HepG2 (cell line): ENCODE data around the gene ISCA1. TPM values are rescaled to one million over a fixed set of nuclear protein-coding genes. Genes with fewer than 3 reads are reported as not detected.

Experiments used
- ATAC-seq: fragments of 200-7000 bp; cut with Tn5 transposase; 3 replicates; pipeline ENCODE4 v1.9.1; 2020; ENCODE audit warnings: mild to moderate bottlenecking, moderate library complexity
- BruUV-seq: library from RNA; stranded (reverse); fragments of 400-500 nt; replicated peaks from 2 replicates; lab custom pipeline; 2021; lab: Mats Ljungman, UMichigan
- CTCF ChIA-PET: fragments of 300-600 bp; formaldehyde crosslinking; extraction: SDS; loops from one replicate; lab custom pipeline; 2021; ENCODE audit warnings: low total read pairs, inconsistent platforms, low intra/inter-chr PET ratio; lab: Yijun Ruan, JAX
- POLR2A ChIA-PET: fragments of 350-600 bp; sonication (Branson Sonifier 250); formaldehyde crosslinking; loops from one replicate; lab custom pipeline; 2020; ENCODE audit warnings: antibody characterized with exemption, inconsistent platforms; lab: Yijun Ruan, JAX
- DNase-seq: peaks from one replicate; pipeline ENCODE4 v3.0.0-alpha.2; 2015; ENCODE audit warnings: low spot score
- FAIRE-seq: peaks from 3 replicates; lab custom pipeline; 2011; peaks lifted over from hg19 to GRCh38; lab: Jason Lieb, UNC
- H2AFZ ChIP-seq: one replicate; pipeline ENCODE4 v1.6.1; 2011; ENCODE audit warnings: low read length, inconsistent platforms
- H3K27ac ChIP-seq: fragments of 300-600 bp; 3 replicates; pipeline ENCODE4 v1.8.0; 2011; ENCODE audit warnings: mixed run types, mild to moderate bottlenecking, mixed read lengths, low read length, inconsistent platforms; ENCODE audit not compliant: insufficient read depth; ENCODE audit errors: extremely low read length
- H3K27me3 ChIP-seq, 2 experiments: fragments of 200-600 bp in 1 of 2; 2 replicates in 1 of 2; 3 replicates in 1 of 2; pipeline versions ENCODE4 v1.6.0 to v1.8.0; 2011; ENCODE audit warnings: low read length in 2 of 2, mild to moderate bottlenecking in 2 of 2, moderate library complexity in 2 of 2, inconsistent platforms in 1 of 2; ENCODE audit not compliant: insufficient read depth in 2 of 2, control insufficient read depth in 1 of 2
- H3K36me3 ChIP-seq, 2 experiments: fragments of 200-600 bp in 1 of 2; replicated peaks in 1 of 2; 2 replicates in 1 of 2; 3 replicates in 1 of 2; pipeline versions ENCODE4 v1.5.1 to v1.8.0; 2011; ENCODE audit warnings: low read length in 2 of 2, inconsistent platforms in 1 of 2; ENCODE audit not compliant: insufficient read depth in 2 of 2, control insufficient read depth in 1 of 2
- H3K4me1 ChIP-seq: 2 replicates; pipeline ENCODE4 v1.5.1; 2012; ENCODE audit warnings: low read length, inconsistent platforms; ENCODE audit not compliant: insufficient read depth
- H3K4me2 ChIP-seq: 2 replicates; pipeline ENCODE4 v1.6.0; 2011; ENCODE audit warnings: low read depth, low read length, inconsistent platforms
- H3K4me3 ChIP-seq, 3 experiments: fragments of 200-600 bp in 1 of 3; sonication (generic), shearing (Covaris generic) in 1 of 3; replicated peaks in 1 of 3; 2 replicates each; pipeline ENCODE4 v1.5.1; 2011 to 2016; ENCODE audit warnings: low read length in 3 of 3, inconsistent platforms in 2 of 3, low read depth in 2 of 3, mild to moderate bottlenecking in 2 of 3, control low read depth in 1 of 3, mixed read lengths in 1 of 3; ENCODE audit not compliant: insufficient read depth in 1 of 3
- H3K79me2 ChIP-seq: one replicate; pipeline ENCODE4 v1.6.1; 2011; ENCODE audit warnings: low read length, inconsistent platforms; ENCODE audit not compliant: insufficient read depth
- H3K9ac ChIP-seq: 2 replicates; pipeline ENCODE4 v1.6.0; 2011; ENCODE audit warnings: mild to moderate bottlenecking, low read depth, low read length, inconsistent platforms; ENCODE audit not compliant: insufficient read depth
- H3K9me3 ChIP-seq: 2 replicates; pipeline ENCODE4 v1.5.1; 2012; ENCODE audit warnings: mild to moderate bottlenecking, low read length
- H4K20me1 ChIP-seq: 2 replicates; pipeline ENCODE4 v1.6.0; 2011; ENCODE audit warnings: inconsistent platforms, mild to moderate bottlenecking, low read length, moderate library complexity; ENCODE audit not compliant: insufficient read depth
- CBX5 ChIP-seq: sonication (generic); formaldehyde crosslinking; IDR thresholded peaks from 2 replicates; pipeline ENCODE4 v1.4.0; 2020; ENCODE audit warnings: missing genetic modification reagents, borderline replicate concordance
- HNRNPLL ChIP-seq: fragments of 200-400 bp; formaldehyde crosslinking; IDR thresholded peaks from 2 replicates; pipeline ENCODE4 v1.6.1; 2017; ENCODE audit warnings: mild to moderate bottlenecking, low read depth, low read length; ENCODE audit not compliant: poor library complexity, severe bottlenecking
- KAT2B ChIP-seq: fragments of 150-350 bp; IDR thresholded peaks from 2 replicates; pipeline ENCODE4 v1.6.1; 2014; ENCODE audit warnings: low read depth, low read length, borderline replicate concordance
- KDM1A ChIP-seq: IDR thresholded peaks from 2 replicates; pipeline ENCODE4 v1.6.1; 2016; ENCODE audit warnings: missing compliant biosample characterization
- KDM5B ChIP-seq: sonication (generic); formaldehyde crosslinking; IDR thresholded peaks from 2 replicates; pipeline ENCODE4 v1.4.0; 2020; ENCODE audit warnings: missing genetic modification reagents, mild to moderate bottlenecking, borderline replicate concordance
- MAFG ChIP-seq: sonication (generic); formaldehyde crosslinking; IDR thresholded peaks from 2 replicates; pipeline ENCODE4 v1.5.1; 2020; ENCODE audit warnings: mild to moderate bottlenecking, missing genetic modification reagents
- MYPOP ChIP-seq: sonication (generic); formaldehyde crosslinking; IDR thresholded peaks from 2 replicates; pipeline ENCODE4 v1.8.1; 2023; ENCODE audit warnings: mild to moderate bottlenecking, moderate library complexity, missing genetic modification reagents
- NFKB2 ChIP-seq: sonication (generic); formaldehyde crosslinking; IDR thresholded peaks from 2 replicates; pipeline ENCODE4 v1.4.0; 2020; ENCODE audit warnings: missing genetic modification reagents, borderline replicate concordance
- SRSF9 ChIP-seq: fragments of 200-400 bp; formaldehyde crosslinking; IDR thresholded peaks from 2 replicates; pipeline ENCODE4 v1.6.1; 2018; ENCODE audit warnings: borderline replicate concordance, mild to moderate bottlenecking, low read depth, low read length; ENCODE audit not compliant: insufficient read depth, poor library complexity, severe bottlenecking
- ZNF280D ChIP-seq: sonication (generic); formaldehyde crosslinking; IDR thresholded peaks from 2 replicates; pipeline ENCODE4 v1.5.1; 2020; ENCODE audit warnings: mild to moderate bottlenecking, missing genetic modification reagents
- ZNF292 ChIP-seq: sonication (generic); formaldehyde crosslinking; IDR thresholded peaks from 2 replicates; pipeline ENCODE4 v1.8.1; 2022; ENCODE audit warnings: mild to moderate bottlenecking, low read depth, missing genetic modification reagents, borderline replicate concordance
- ZNF33B ChIP-seq: sonication (generic); formaldehyde crosslinking; IDR thresholded peaks from 2 replicates; pipeline ENCODE4 v1.5.1; 2020; ENCODE audit warnings: mild to moderate bottlenecking, missing genetic modification reagents
- ZNF572 ChIP-seq: sonication (generic); formaldehyde crosslinking; IDR thresholded peaks from 2 replicates; pipeline ENCODE4 v1.5.1; 2020; ENCODE audit warnings: mild to moderate bottlenecking, missing genetic modification reagents
- ZNF766 ChIP-seq: sonication (generic); formaldehyde crosslinking; IDR thresholded peaks from 2 replicates; pipeline ENCODE4 v1.5.0; 2020; ENCODE audit warnings: missing genetic modification reagents, borderline replicate concordance
- ZNF770 ChIP-seq: sonication (generic); formaldehyde crosslinking; IDR thresholded peaks from 2 replicates; pipeline ENCODE4 v1.5.0; 2020; ENCODE audit warnings: mild to moderate bottlenecking, missing genetic modification reagents
- WGBS: methylation state at CpG from one replicate; pipeline ENCODE4 v1.1.6; 2017; ENCODE audit warnings: low lambda C conversion rate; 5-methylcytosine and 5-hydroxymethylcytosine counted together
- in situ Hi-C: cut with HindIII; loops from 2 replicates; pipeline ENCODE4 v1.10.0; 2017; ENCODE audit warnings: low pct_unique_long_range_greater_than_20kb; ENCODE audit not compliant: extremely low pct_ligation_motif_present
- intact Hi-C: fragments of 100-400 bp; cut with micrococcal nuclease; formaldehyde crosslinking; loops from one replicate; pipeline ENCODE4 v1.10.0; 2022; ENCODE audit not compliant: unreplicated experiment
- polyA plus RNA-seq, 8 experiments: library from polyadenylated mRNA; depleted of rRNA in 3 of 8; stranded (reverse) in 7 of 8; unstranded in 1 of 8; fragments of >200 nt; fragmentation: Illumina TruSeq in 4 of 8; extraction: Trizol in 4 of 8; gene quantifications; 2 replicates each; pipeline versions ENCODE4 v1.2.1 to v1.2.3, GENCODE V29; 2011 to 2016; ENCODE audit warnings: low read depth in 4 of 8, missing spikeins in 1 of 8, mixed read lengths in 1 of 8; ENCODE audit not compliant: insufficient read depth in 1 of 8
- total RNA-seq, 5 experiments: library from RNA; depleted of rRNA; stranded (reverse); fragments of >200 nt; fragmentation: Illumina TruSeq; extraction: Trizol; gene quantifications; 2 replicates each; pipeline ENCODE4 v1.2.3, GENCODE V29; 2016; ENCODE audit warnings: low read depth in 1 of 5
- TF ChIP-seq, protein P1 (sequence below): sonication (generic); formaldehyde crosslinking; IDR thresholded peaks from 2 replicates; pipeline ENCODE4 v1.8.1; 2023; ENCODE audit warnings: mild to moderate bottlenecking, inconsistent platforms, moderate library complexity, missing genetic modification reagents, borderline replicate concordance

ISCA1 gene
- total and polyA plus RNA-seq, 2 of the 13 experiments (the other 11 are each of a cell fraction or from before 2014, with no cell fraction given) = 29.2 to 40.9 TPM

GRCh38 chr9:86321373-86321772, 39.0 kb upstream of the ISCA1 start:
- H3K9ac ChIP-seq = no peak overlapping the region
- no TSS peak for BruUV-seq
- DNase-seq (no peak), FAIRE-seq (no peak), ATAC-seq (no peak)
- in situ Hi-C loops (no loop called here), intact Hi-C loops (no loop called here)
- no peaks in the 10 kb centered on the region for H3K27me3 ChIP-seq
- H3K4me3 ChIP-seq = no peak overlapping the region
- no peaks in the 10 kb centered on the region for H3K9me3 ChIP-seq
- H3K4me2 ChIP-seq = no peak overlapping the region
- no peaks in the 10 kb centered on the region for H3K4me1 ChIP-seq
- H4K20me1 ChIP-seq = no peaks in the 10 kb centered on the region
- CTCF ChIA-PET = no interaction called here
- H2AFZ ChIP-seq = no peak overlapping the region
- no peaks in the 10 kb centered on the region for H3K79me2 ChIP-seq
- no peak overlapping the region for H3K27ac ChIP-seq
- TF ChIP-seq, protein P1, sequence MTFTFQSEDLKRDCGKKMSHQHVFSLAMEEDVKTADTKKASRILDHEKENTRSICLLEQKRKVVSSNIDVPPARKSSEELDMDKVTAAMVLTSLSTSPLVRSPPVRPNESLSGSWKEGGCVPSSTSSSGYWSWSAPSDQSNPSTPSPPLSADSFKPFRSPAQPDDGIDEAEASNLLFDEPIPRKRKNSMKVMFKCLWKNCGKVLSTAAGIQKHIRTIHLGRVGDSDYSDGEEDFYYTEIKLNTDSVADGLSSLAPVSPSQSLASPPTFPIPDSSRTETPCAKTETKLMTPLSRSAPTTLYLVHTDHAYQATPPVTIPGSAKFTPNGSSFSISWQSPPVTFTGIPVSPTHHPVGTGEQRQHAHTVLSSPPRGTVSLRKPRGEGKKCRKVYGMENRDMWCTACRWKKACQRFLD = no peak
- no peak for TF ChIP-seq NFKB2 (CRISPR knock-in tag)
- TF ChIP-seq KDM1A (CRISPR knock-in tag) = no peak
- TF ChIP-seq ZNF766 (CRISPR knock-in tag) = no peak
- no peak for TF ChIP-seq ZNF770 (CRISPR knock-in tag)
- TF ChIP-seq MYPOP (CRISPR knock-in tag) = no peak
- no peak for TF ChIP-seq MAFG (CRISPR knock-in tag)
- TF ChIP-seq ZNF33B (CRISPR knock-in tag) = no peak
- TF ChIP-seq ZNF292 (CRISPR knock-in tag) = no peak
- TF ChIP-seq KAT2B = no peak
- no peak for TF ChIP-seq ZNF572 (CRISPR knock-in tag)
- TF ChIP-seq CBX5 (CRISPR knock-in tag) = no peak
- TF ChIP-seq KDM5B (CRISPR knock-in tag) = no peak
- TF ChIP-seq HNRNPLL = no peak
- TF ChIP-seq ZNF280D (CRISPR knock-in tag) = no peak
- TF ChIP-seq SRSF9 = no peak
- POLR2A ChIA-PET = no interaction called here
- WGBS = 88% methylated on average over 5 of the region's 5 CpGs
- H3K36me3 ChIP-seq = peaks cover 20 to 70% of the 10 kb centered on the region in 2 experiments
